Activated CD4-positive, alpha-beta T cell treated with anti-CD3 and anti-CD28 coated beads, Interleukin-2, Interleukin-6, amounts not matched to agents 100 ng/mL and 50 ng/mL, durations not matched to agents 16 hours and 8 hours (primary cell): Measurements from ENCODE around the gene CNTN5.
"Not testable (repeated sequence)": the region's sequence is repeated elsewhere in the genome, so short reads cannot be mapped to it uniquely, and the experiment has no call there.

Source experiments
- DNase-seq: peaks from one replicate; pipeline ENCODE4 v3.0.0-alpha.2; 2020

CNTN5 gene

GRCh38 chr11:99281331-99281730 is 260.6 kb downstream of the CNTN5 start:
- DNase-seq = no peak

DNA sequence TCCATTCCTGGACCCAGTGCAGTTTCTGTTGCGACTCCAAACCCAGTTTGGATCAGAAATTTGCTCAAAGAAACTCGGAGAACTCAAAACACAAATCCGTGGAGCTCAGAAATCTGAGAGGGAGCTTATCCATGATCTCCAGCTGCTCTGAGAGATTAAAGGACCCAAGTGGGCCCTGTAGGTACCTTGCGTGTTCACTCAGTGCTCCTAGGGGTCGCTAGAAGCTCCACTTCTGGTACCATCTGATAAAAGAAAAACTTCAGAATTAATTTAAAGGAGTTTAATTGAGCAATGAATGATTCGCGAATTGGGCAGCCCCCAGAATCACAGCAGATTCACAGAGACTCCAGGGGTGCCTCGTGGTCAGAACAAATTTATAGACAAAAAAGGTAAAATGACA is 277.2 kb downstream of the CNTN5 start:
- not testable (repeated sequence) for DNase-seq

- DNase-seq = no peak
Measured at GRCh38 chr11:99307510-99308088, 286.9 kb downstream of the CNTN5 start.

DNA sequence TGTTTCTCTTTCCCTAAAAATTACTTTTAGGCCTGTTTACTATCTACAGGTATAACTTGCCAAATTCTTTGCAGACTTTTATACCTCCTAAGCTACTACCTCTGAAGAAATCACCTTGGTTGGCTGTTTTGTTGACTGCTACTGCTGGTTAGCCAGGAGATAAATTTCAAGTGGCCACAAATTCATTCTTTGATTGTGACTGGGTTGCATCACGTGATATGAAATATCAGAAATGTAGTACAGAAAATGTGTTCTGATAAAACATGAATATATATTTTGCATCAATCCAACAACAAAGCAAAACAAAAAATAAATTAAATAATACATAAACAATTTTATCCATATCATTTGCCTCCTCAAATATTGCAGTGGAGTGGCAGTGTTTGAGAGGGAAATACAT is 291.1 kb downstream of the CNTN5 start:
- DNase-seq = no peak

GRCh38 chr11:99316776-99317520 is 296.2 kb downstream of the CNTN5 start:
- no peak for DNase-seq

DNA sequence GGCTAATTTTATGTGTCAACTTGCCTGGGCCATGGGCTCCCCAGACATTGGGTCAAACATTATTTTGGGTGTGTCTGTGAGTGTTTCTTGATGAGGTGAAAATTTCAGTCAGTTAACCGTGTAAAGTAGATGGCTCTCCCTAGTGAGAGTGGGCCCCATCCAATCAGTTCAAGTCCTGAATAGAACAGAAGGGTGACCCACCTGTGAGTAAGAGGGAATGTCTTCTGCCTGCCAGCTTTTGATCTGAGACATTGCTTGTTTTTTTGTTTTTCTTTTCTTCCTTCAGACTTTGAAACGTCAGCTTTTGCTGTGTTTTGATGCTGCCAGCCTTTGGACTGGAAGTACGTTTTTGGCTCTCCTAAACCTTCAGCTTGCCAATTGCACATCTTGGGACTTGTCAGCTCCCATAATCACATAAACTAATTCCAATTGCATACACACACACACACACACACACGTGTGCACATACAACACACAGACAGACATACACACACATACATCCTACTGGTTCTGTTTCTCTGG is 300.1 kb downstream of the CNTN5 start:
- no peak for DNase-seq

GRCh38 chr11:99325847-99326246 is 305.1 kb downstream of the CNTN5 start:
- DNase-seq = no peak

DNA sequence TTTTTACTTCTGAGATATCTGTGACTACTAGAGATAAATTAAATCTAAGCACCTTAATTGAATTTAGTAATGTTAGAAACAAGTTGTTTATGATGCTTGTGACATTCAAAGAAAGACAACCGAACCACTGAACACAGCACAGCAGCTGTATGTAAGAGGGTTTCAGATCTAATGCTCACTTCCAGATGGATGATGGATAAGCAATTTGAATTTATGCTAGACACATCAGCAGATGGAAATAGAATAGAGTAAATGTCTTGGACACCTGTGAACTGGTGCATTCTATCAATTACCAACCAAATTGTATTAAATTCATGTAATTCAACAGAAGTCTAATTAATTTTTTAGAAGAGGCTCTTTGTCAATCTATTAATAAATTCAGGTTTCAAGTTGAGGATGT is 306.3 kb downstream of the CNTN5 start:
- DNase-seq = no peak

DNA sequence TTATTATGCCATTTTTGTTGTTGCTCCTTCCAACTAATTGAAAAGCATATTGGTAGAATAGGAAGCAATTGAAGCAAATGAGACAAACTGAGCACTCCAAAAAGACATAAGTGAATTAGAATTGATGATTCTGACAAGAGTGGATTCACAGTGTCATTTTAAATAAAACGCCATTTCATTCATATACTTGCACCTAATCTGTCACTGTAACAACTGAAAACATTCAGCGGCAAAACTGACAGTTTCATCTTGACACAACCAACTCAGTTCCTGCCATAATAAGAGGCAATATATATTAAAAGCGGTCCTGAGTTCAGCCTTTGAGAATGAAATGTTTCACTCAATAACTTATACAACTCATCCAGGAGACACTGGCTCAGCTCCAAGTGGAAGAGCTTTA is 306.8 kb downstream of the CNTN5 start:
- no peak for DNase-seq

DNA sequence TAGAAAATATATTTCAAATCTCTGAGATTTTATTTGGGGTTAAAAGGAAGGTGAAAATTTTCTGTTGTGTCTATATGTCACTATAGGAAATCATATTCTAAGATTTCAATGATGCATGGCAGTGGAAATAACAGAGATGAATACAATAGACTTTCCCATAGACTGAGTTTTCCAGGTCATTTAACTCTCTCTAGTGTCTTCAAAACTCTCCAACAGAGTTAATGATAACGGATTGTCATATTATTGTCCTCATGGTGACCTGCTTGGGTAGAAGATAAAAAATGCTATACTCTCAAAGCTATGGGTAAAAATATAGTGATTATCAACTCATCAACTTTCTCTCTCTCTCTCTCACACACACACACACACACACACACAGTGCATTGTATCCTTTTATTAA is 312.9 kb downstream of the CNTN5 start:
- DNase-seq = no peak

DNA sequence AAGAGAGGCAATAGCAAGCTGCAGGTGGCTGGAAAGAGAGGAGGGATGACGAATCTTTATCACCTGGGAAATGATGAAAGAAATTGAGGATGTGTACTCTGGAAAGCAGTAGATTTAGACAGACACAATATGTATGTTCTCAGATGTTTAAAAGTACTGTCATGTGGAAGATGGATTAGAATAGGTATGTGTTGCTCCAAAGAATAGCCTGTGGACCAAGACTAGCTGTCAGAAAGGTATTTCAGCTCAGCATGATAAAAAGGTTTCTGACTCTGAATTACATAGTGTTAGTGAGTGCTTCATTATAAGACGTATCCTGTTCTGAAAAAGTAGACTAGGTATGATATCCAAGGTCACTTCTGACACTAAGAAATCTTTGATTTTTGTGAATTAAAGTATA is 322.4 kb downstream of the CNTN5 start:
- DNase-seq = no peak

DNA sequence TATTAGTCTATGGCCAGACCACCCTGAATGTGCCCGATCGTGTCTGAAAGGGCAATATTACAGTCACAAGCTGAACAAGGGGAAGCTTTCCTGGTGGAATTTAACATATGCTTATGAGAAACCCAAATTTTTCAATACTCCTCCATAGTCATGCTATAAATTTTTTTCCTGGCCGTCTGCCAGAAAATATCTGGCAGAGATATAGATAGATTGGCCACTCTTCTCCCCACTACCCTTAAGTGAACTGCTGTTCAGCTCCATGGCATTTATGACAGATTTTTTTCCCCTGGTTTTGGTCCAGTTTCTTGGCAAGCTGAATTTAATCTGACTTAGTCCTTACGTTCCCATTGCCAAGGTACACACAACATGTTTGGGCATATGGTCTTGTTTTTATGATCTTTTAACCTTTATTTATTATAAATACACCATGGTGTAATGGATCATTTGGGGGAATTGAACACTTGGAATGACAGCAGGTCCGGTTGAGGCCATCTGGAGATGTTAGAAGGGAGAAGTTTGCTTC is 328.5 kb downstream of the CNTN5 start:
- DNase-seq = no peak

- no peak for DNase-seq
Measured at GRCh38 chr11:99351624-99352023, 330.9 kb downstream of the CNTN5 start.

- DNase-seq = no peak
Measured at GRCh38 chr11:99352642-99353041, 331.9 kb downstream of the CNTN5 start.

DNA sequence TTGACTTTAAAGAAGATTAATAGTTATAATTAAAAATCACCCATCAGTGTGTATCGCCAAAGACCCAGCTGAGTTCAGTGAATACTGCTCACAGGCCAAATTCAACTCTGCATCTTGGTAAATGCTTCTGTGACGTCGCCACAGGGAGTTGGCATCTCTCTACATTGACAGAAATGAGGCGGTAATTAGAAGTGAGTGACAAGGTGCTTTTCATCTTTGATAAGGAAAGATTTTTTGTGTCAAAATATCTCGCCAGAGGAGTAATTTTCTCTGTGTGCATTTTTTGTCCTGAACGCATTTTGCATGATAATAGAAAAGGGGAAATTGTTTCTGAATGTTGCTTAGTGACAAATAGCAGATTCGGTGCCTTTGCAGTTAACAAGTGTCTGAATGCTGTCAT is 345.8 kb downstream of the CNTN5 start:
- no peak for DNase-seq

- DNase-seq = no peak
Measured at GRCh38 chr11:99368583-99368982, 347.8 kb downstream of the CNTN5 start.

GRCh38 chr11:99370549-99371216 is 349.9 kb downstream of the CNTN5 start:
- no peak for DNase-seq

GRCh38 chr11:99371257-99371656 is 350.5 kb downstream of the CNTN5 start:
- no peak for DNase-seq

DNA sequence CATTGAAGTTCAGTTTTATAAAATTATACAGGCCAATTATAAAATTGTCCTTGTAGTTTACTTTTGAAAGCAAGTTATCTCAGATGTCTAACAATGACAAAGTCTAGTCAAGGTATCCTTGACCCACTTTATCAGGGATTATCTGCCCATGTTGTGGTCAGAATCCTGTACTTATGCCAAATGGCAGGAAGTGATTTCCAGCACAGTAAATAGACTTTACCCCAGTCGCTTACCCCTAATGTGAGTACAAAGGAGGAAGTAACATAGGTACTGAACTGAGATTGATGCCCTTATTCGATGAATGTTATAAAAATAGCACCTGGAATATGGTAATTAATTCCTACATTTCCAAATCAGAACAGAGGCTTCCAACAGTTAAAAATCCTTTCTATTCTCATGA is 355.7 kb downstream of the CNTN5 start:
- no peak for DNase-seq

GRCh38 chr11:99383648-99384245 is 363.0 kb downstream of the CNTN5 start:
- DNase-seq = no peak

- DNase-seq = no peak
Measured at GRCh38 chr11:99391245-99391644, 370.5 kb downstream of the CNTN5 start.

DNA sequence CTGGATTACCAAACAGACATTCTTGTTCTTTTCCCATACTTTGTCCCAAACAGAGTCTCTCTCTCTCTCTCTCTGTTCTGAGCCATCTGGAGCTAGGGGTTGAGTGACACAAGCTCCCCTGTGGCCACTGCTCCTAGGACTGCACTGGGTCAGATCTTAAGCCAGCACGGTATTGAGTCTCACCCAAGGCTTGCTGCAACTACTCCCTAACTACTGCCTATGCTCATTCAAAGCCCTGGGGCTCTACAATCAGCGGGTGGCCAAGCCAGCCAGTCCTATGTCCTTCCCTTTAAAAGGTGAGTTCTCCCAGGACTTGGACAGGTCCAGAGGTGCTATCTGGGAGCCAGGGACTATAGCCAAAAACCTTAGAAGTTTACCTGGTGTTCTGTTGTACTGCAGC is 385.6 kb downstream of the CNTN5 start:
- DNase-seq = no peak

DNA sequence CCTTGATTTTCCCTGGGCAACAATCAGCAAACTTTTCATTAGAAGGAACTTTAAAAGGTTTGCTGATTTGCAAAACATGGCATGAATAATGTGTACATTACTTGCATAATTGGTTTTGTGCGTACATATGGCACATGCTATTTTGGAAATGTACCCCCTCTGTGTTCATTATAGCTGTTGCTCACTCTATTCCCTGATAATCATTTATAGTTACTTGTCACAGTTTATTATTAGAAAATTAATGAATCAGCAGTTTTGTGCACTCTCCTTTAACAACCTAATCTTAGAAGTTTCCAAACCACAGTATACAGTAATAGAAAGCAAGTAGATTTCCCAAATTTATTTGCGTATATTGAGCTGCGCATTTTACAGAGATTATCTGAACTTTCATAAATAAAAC is 389.9 kb downstream of the CNTN5 start:
- DNase-seq = no peak
